Measurements from ENCODE around the gene LTC4S.

- TF ChIP-seq ISL1 (CRISPR knock-in tag; IDR thresholded peaks at IDR 0.05) (no peak), ZNF70 (CRISPR knock-in tag; IDR thresholded peaks at IDR 0.05) (no peak), SNAI2 (CRISPR knock-in tag; IDR thresholded peaks at IDR 0.05) (no peak), CREB5 (CRISPR knock-in tag; IDR thresholded peaks at IDR 0.05; ENCODE audit: low read depth) (no peak), OSR1 (CRISPR knock-in tag; IDR thresholded peaks at IDR 0.05) (no peak), ESRRG (CRISPR knock-in tag; IDR thresholded peaks at IDR 0.05) (no peak), ARNTL (CRISPR knock-in tag; IDR thresholded peaks at IDR 0.05; ENCODE audit: borderline replicate concordance, low read depth) (no peak), ZFP3 (CRISPR knock-in tag; IDR thresholded peaks at IDR 0.05) (no peak), ZNF565 (CRISPR knock-in tag; conservative IDR thresholded peaks at IDR 0.05; ENCODE audit: low read depth) (no peak), TOX (CRISPR knock-in tag; IDR thresholded peaks at IDR 0.05; ENCODE audit: borderline replicate concordance) (no peak)
- TF ChIP-seq, protein P1, sequence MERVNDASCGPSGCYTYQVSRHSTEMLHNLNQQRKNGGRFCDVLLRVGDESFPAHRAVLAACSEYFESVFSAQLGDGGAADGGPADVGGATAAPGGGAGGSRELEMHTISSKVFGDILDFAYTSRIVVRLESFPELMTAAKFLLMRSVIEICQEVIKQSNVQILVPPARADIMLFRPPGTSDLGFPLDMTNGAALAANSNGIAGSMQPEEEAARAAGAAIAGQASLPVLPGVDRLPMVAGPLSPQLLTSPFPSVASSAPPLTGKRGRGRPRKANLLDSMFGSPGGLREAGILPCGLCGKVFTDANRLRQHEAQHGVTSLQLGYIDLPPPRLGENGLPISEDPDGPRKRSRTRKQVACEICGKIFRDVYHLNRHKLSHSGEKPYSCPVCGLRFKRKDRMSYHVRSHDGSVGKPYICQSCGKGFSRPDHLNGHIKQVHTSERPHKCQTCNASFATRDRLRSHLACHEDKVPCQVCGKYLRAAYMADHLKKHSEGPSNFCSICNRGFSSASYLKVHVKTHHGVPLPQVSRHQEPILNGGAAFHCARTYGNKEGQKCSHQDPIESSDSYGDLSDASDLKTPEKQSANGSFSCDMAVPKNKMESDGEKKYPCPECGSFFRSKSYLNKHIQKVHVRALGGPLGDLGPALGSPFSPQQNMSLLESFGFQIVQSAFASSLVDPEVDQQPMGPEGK (CRISPR knock-in tag; IDR thresholded peaks at IDR 0.05; ENCODE audit: borderline replicate concordance) = no peak
These were observed 11.3 kb downstream of the LTC4S start for GRCh38 chr5:179805070-179805528.

All from SK-N-SH treated with all-trans-retinoic acid at 6 μM for 48 hours (cell line).